Neural cell (in vitro differentiated cells): Measurements from ENCODE around the gene FIGNL2.

ENCODE experiments used
- CTCF ChIP-seq: fragments of 450-650 bp; IDR thresholded peaks from 2 replicates; pipeline ENCODE4 v1.5.1; 2014; ENCODE audit warnings: antibody characterized with exemption, mild to moderate bottlenecking, moderate library complexity; ENCODE audit not compliant: poor library complexity, severe bottlenecking
- EP300 ChIP-seq: fragments of 450-650 bp; conservative IDR thresholded peaks from 2 replicates; pipeline ENCODE4 v1.6.1; 2014; ENCODE audit warnings: antibody characterized with exemption, mild to moderate bottlenecking, moderate library complexity; ENCODE audit not compliant: poor library complexity, severe bottlenecking
- EZH2 ChIP-seq: fragments of 200-600, 300-800 bp; shearing (Covaris generic), sonication (generic); IDR thresholded peaks from 2 replicates; pipeline ENCODE4 v1.6.1; 2014; ENCODE audit warnings: antibody characterized with exemption, low read length, borderline replicate concordance, mild to moderate bottlenecking; ENCODE audit not compliant: insufficient read depth, poor library complexity, severe bottlenecking
- MXI1 ChIP-seq: fragments of 450-650 bp; conservative IDR thresholded peaks from 2 replicates; pipeline ENCODE4 v1.6.1; 2014; ENCODE audit warnings: antibody characterized with exemption, mild to moderate bottlenecking; ENCODE audit not compliant: poor library complexity, severe bottlenecking
- POLR2AphosphoS5 ChIP-seq: IDR thresholded peaks from 2 replicates; pipeline ENCODE4 v1.6.1; 2012
- RAD21 ChIP-seq: fragments of 450-650 bp; conservative IDR thresholded peaks from 2 replicates; pipeline ENCODE4 v1.6.1; 2014; ENCODE audit warnings: antibody characterized with exemption, mild to moderate bottlenecking, moderate library complexity
- REST ChIP-seq: IDR thresholded peaks from 2 replicates; pipeline ENCODE4 v1.6.1; 2012; ENCODE audit warnings: borderline replicate concordance
- SMC3 ChIP-seq: fragments of 450-650 bp; conservative IDR thresholded peaks from 2 replicates; pipeline ENCODE4 v1.6.1; 2014; ENCODE audit warnings: antibody characterized with exemption, mild to moderate bottlenecking, moderate library complexity; ENCODE audit not compliant: poor library complexity
- TAF1 ChIP-seq: IDR thresholded peaks from 2 replicates; pipeline ENCODE4 v1.6.1; 2012; ENCODE audit warnings: low read depth

- TF ChIP-seq POLR2AphosphoS5 (no peak), CTCF (no peak), RAD21 (no peak), EZH2 (no peak), REST (no peak), SMC3 (no peak), MXI1 (no peak), EP300 (no peak), TAF1 (no peak)
These were observed 10.5 kb downstream of the FIGNL2 start for GRCh38 chr12:51838036-51838435.
